K562 (cell line): ENCODE measurements around the gene FLVCR2. TPM values are rescaled to one million over a fixed set of nuclear protein-coding genes. Genes with fewer than 3 reads are reported as not detected.

Source experiments
- ATAC-seq: fragments of 200-7000 bp; cut with Tn5 transposase; 3 replicates; pipeline ENCODE4 v1.9.1; 2020; ENCODE audit warnings: moderate library complexity
- BruUV-seq: library from RNA; stranded (reverse); fragments of 400-500 nt; replicated peaks from 2 replicates; lab custom pipeline; 2021; lab: Mats Ljungman, UMichigan
- CTCF ChIA-PET: fragments of 300-600 bp; formaldehyde crosslinking; extraction: SDS; loops from one replicate; lab custom pipeline; 2021; ENCODE audit warnings: low intra/inter-chr PET ratio; lab: Yijun Ruan, JAX
- POLR2A ChIA-PET: fragments of 300-600, 350-650 bp; sonication (Branson Sonifier 250); formaldehyde crosslinking; extraction: SDS; loops from one replicate; lab custom pipeline; 2021; ENCODE audit warnings: antibody characterized with exemption, inconsistent platforms; lab: Yijun Ruan, JAX
- DNase-seq, 4 experiments: peaks; one replicate each; pipeline versions ENCODE4 v3.0.0 to v3.0.0-alpha.2; 2011 to 2018; ENCODE audit warnings: low spot score in 3 of 4, mixed read lengths in 3 of 4; ENCODE audit errors: extremely low read depth in 1 of 4
- FAIRE-seq: peaks from 2 replicates; lab custom pipeline; 2011; peaks lifted over from hg19 to GRCh38; lab: Jason Lieb, UNC
- H2AFZ ChIP-seq: 2 replicates; pipeline ENCODE4 v1.6.0; 2011; ENCODE audit warnings: low read depth, low read length, control low read depth, inconsistent platforms
- H3K27ac ChIP-seq: fragments of 200-600 bp; 3 replicates; pipeline ENCODE4 v1.8.0; 2011; ENCODE audit warnings: low read depth, mild to moderate bottlenecking, control low read depth, inconsistent platforms, low read length, moderate library complexity, mixed read lengths; ENCODE audit errors: extremely low read depth
- H3K27me3 ChIP-seq, 2 experiments: fragments of 300-600 bp in 1 of 2; 2 replicates in 1 of 2; 3 replicates in 1 of 2; pipeline versions ENCODE4 v1.6.0 to v1.8.0; 2011; ENCODE audit warnings: inconsistent platforms in 2 of 2, low read length in 2 of 2, mild to moderate bottlenecking in 1 of 2, mixed read lengths in 1 of 2, moderate library complexity in 1 of 2; ENCODE audit not compliant: control insufficient read depth in 2 of 2, insufficient read depth in 2 of 2
- H3K36me3 ChIP-seq: fragments of 300-600 bp; 3 replicates; pipeline ENCODE4 v1.8.0; 2011; ENCODE audit warnings: mild to moderate bottlenecking, low read length, inconsistent platforms; ENCODE audit not compliant: control insufficient read depth, insufficient read depth
- H3K4me1 ChIP-seq, 2 experiments: fragments of 200-600 bp in 1 of 2; replicated peaks in 1 of 2; 2 replicates in 1 of 2; 3 replicates in 1 of 2; pipeline versions ENCODE4 v1.5.1 to v1.8.0; 2011; ENCODE audit warnings: inconsistent platforms in 2 of 2, low read length in 2 of 2, mild to moderate bottlenecking in 1 of 2, mixed read lengths in 1 of 2, moderate library complexity in 1 of 2; ENCODE audit not compliant: control insufficient read depth in 2 of 2, insufficient read depth in 2 of 2
- H3K4me2 ChIP-seq: 2 replicates; pipeline ENCODE4 v1.6.1; 2011; ENCODE audit warnings: low read length, control low read depth, inconsistent platforms, mixed read lengths; ENCODE audit not compliant: insufficient read depth
- H3K4me3 ChIP-seq: fragments of 200-600 bp; sonication (generic), shearing (Covaris generic); 2 replicates; pipeline ENCODE4 v1.5.1; 2016; ENCODE audit warnings: control low read depth, inconsistent platforms
- H3K79me2 ChIP-seq: fragments of 200-600 bp; 3 replicates; pipeline ENCODE4 v1.8.0; 2011; ENCODE audit warnings: low read length, inconsistent platforms; ENCODE audit not compliant: control insufficient read depth, insufficient read depth
- H3K9ac ChIP-seq, 2 experiments: 2 replicates each; pipeline versions ENCODE4 v1.6.0 to v1.6.1; 2011; ENCODE audit warnings: low read depth in 2 of 2, low read length in 2 of 2, control low read depth in 1 of 2, inconsistent platforms in 1 of 2, mild to moderate bottlenecking in 1 of 2, mixed read lengths in 1 of 2; ENCODE audit not compliant: insufficient read depth in 1 of 2
- H3K9me1 ChIP-seq: one replicate; pipeline ENCODE4 v1.6.0; 2011; ENCODE audit warnings: inconsistent platforms, mild to moderate bottlenecking, low read length, moderate library complexity; ENCODE audit not compliant: control insufficient read depth, insufficient read depth
- H3K9me3 ChIP-seq: replicated peaks from 2 replicates; pipeline ENCODE4 v1.5.1; 2011; ENCODE audit warnings: low read depth, low read length, inconsistent platforms; ENCODE audit not compliant: control insufficient read depth, insufficient read depth
- H4K20me1 ChIP-seq: replicated peaks from 2 replicates; pipeline ENCODE4 v1.6.1; 2011; ENCODE audit warnings: low read length, inconsistent platforms, mixed read lengths; ENCODE audit not compliant: control insufficient read depth, insufficient read depth
- NCOA2 ChIP-seq, 2 experiments: fragments of 450-650 bp; IDR thresholded peaks; 2 replicates each; pipeline ENCODE4 v1.6.1; 2018; ENCODE audit warnings: mild to moderate bottlenecking in 2 of 2, moderate library complexity in 1 of 2; ENCODE audit not compliant: partially characterized antibody in 2 of 2
- PHF21A ChIP-seq: fragments of 450-650 bp; IDR thresholded peaks from 2 replicates; pipeline ENCODE4 v1.6.1; 2017; ENCODE audit warnings: low read depth, borderline replicate concordance
- TSC22D4 ChIP-seq: fragments of 450-650 bp; IDR thresholded peaks from 2 replicates; pipeline ENCODE4 v1.6.1; 2016; ENCODE audit warnings: missing genetic modification characterization, missing biosample characterization, control low read depth
- ZNF124 ChIP-seq: sonication (generic); formaldehyde crosslinking; IDR thresholded peaks from 2 replicates; pipeline ENCODE4 v1.8.1; 2022; ENCODE audit warnings: missing genetic modification reagents
- WGBS: fragments of 100-300 bp; shearing (Covaris generic); methylation state at CpG from one replicate; pipeline ENCODE4 v1.1.6; 2016; ENCODE audit warnings: low coverage, mixed read lengths; ENCODE audit not compliant: insufficient coverage; ENCODE audit errors: missing lambda C conversion rate; 5-methylcytosine and 5-hydroxymethylcytosine counted together
- in situ Hi-C: fragments of 300-500 bp; cut with MboI; formaldehyde crosslinking; loops from 4 replicates; pipeline ENCODE4 v1.15.0; 2018; ENCODE audit warnings: inconsistent platforms, mixed read lengths
- intact Hi-C: fragments of 100-400 bp; cut with micrococcal nuclease; formaldehyde crosslinking; loops from 2 replicates; pipeline ENCODE4 v1.14.2; 2022
- polyA plus RNA-seq, 8 experiments: library from polyadenylated mRNA; depleted of rRNA in 4 of 8; stranded (reverse) in 5 of 8; unstranded in 3 of 8; fragments of >200 nt; fragmentation: Nextera tagmentation in 2 of 8; fragmentation: Illumina TruSeq in 1 of 8; extraction: Ambion mirVana in 2 of 8; extraction: Trizol in 1 of 8; gene quantifications; 2 replicates each; pipeline versions ENCODE4 v1.2.1 to v1.2.3, GENCODE V29; 2011 to 2014; ENCODE audit warnings: inconsistent platforms in 1 of 8, missing spikeins in 1 of 8
- total RNA-seq, 7 experiments: library from RNA; depleted of rRNA in 6 of 7; stranded (reverse); fragments of >200 nt in 6 of 7; fragmentation: Illumina TruSeq in 2 of 7; extraction: Trizol in 2 of 7; gene quantifications; 2 replicates each; pipeline versions ENCODE4 v1.2.1 to v1.2.3, GENCODE V29; 2011 to 2021; ENCODE audit warnings: low replicate concordance in 1 of 7
- TF ChIP-seq, protein P1 (sequence below): sonication (generic); formaldehyde crosslinking; IDR thresholded peaks from 2 replicates; pipeline ENCODE4 v1.8.0; 2022; ENCODE audit warnings: mild to moderate bottlenecking, missing genetic modification reagents
- TF ChIP-seq, protein P2 (sequence below): sonication (generic); formaldehyde crosslinking; IDR thresholded peaks from 2 replicates; pipeline ENCODE4 v1.9.0; 2022; ENCODE audit warnings: mild to moderate bottlenecking, missing genetic modification reagents

Gene FLVCR2
- total and polyA plus RNA-seq, 9 of the 15 experiments (the other 6 are each of a cell fraction or from before 2014, with no cell fraction given): 1.5 TPM; not detected in 8

DNA sequence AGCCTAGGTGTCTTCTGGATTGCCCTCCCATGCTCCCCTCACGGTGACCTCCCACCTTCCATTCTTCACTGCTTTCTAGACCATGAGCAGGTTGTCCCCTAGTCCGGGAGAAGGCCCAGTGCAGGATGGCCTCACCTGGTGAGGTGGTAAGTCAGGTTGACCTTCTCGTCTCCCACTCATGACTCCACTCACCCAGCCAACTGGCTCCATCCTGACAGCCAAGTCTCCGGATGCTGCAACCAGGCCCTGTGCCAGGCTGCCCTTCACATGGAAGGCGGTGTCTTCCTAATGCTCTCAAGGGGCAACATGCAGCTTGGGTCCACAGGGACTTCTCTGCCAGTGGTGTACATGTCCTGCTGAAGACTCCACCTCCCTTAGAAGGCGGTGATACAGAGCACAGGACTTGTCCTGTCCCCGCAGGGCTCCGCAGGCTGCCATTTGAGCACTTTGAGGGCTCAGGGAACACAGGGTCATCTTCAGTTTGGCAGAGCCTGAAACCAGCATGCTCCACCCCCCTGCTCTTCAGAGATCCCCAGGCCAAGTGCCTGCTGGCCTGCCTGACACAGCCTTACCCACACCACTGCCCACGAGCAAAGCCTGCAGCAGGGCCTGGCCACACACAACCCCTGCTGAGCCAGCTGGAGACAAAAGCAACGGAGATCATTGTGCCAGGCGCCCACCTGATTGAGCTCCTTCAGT lies 30.7 kb upstream of the FLVCR2 start:
- Histone ChIP-seq H3K27me3 (peaks cover 2 to 39% of the 10 kb centered on the region in 2 experiments; a peak in 3 of 5 replicates), H3K4me1 (peaks cover 0 to 5% of the 10 kb centered on the region in 2 experiments; a peak in 3 of 5 replicates), H2AFZ (no peak overlapping the region), H3K9me1 (no peaks in the 10 kb centered on the region), H3K4me3 (no peak overlapping the region), H3K27ac (no peak overlapping the region), H3K4me2 (no peak overlapping the region), H4K20me1 (no peaks in the 10 kb centered on the region), H3K9me3 (no peaks in the 10 kb centered on the region), H3K9ac (no peak overlapping the region), H3K36me3 (no peaks in the 10 kb centered on the region), H3K79me2 (no peaks in the 10 kb centered on the region)
- no peak for FAIRE-seq
- DNase-seq: no peak
- ChIA-PET CTCF (interaction anchor here (0.5 kb wide), 1 partner anchor 60 kb away, joined by 4 read pairs; no protein-coding TSS in a partner anchor), POLR2A (no interaction called here)
- in situ Hi-C loops (no loop called here), intact Hi-C loops (no loop called here)
- no peak for ATAC-seq
- WGBS: 17% methylated on average over 9 of the region's 11 CpGs
- BruUV-seq: no TSS peak
- TF ChIP-seq PHF21A (no peak), TSC22D4 (tag) (no peak), NCOA2 (IDR thresholded peaks at IDR 0.05; ENCODE audit: partially characterized antibody in 2 of 2) (no peak), ZNF124 (CRISPR knock-in tag) (no peak)
- TF ChIP-seq, protein P1, sequence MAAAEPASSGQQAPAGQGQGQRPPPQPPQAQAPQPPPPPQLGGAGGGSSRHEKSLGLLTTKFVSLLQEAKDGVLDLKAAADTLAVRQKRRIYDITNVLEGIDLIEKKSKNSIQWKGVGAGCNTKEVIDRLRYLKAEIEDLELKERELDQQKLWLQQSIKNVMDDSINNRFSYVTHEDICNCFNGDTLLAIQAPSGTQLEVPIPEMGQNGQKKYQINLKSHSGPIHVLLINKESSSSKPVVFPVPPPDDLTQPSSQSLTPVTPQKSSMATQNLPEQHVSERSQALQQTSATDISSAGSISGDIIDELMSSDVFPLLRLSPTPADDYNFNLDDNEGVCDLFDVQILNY (CRISPR knock-in tag): no peak
- TF ChIP-seq, protein P2, sequence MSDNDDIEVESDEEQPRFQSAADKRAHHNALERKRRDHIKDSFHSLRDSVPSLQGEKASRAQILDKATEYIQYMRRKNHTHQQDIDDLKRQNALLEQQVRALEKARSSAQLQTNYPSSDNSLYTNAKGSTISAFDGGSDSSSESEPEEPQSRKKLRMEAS (CRISPR knock-in tag): no peak
